NK-92 treated with Interleukin-12 subunit alpha and Interleukin-12 subunit beta, amount 100 ng/mL, for 24 hours (cell line): ENCODE data around the gene ZNF281.
"Not testable (repeated sequence)": the region's sequence is repeated elsewhere in the genome, so short reads cannot be mapped to it uniquely, and the experiment has no call there.

Experiments used
- DNase-seq: peaks from one replicate; lab custom pipeline; 2025; lab: John Stamatoyannopoulos, UW

The ZNF281 gene

DNA sequence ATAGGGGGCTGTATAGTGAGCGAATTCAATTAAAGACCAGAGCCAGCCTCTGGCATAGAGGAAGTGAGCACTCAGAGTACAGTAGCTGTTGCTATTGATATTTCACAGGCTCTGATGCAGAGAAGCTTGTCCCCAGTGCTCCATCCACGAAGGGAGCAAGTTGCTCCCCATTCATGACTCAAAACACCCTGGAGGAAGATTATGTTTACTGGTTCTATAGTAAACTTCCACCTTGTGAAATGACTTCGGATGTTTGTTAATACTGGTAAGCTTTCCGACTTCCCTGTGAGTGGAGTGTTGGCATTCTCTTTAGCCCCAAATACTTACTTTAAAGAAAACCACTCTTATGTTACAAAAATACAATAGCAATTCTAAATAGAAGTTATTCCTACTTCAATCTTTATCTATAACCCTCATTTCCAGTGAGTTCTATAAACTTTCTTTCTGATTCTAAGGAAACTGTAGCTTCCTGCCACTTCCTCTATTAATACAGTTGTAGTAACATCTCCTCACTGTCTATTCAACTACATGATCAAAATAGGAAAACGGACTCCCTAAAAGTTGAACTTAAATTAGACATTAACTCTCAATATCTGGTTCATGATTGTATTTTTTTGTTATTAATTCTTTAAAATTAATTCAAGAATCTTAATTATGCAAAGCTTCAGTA is 46.4 kb downstream of the ZNF281 start:
- no peak for DNase-seq

- no peak for DNase-seq
Measured at GRCh38 chr1:200362421-200362820, 47.4 kb downstream of the ZNF281 start.

GRCh38 chr1:200359610-200360163 is 50.1 kb downstream of the ZNF281 start:
- DNase-seq, result no peak

DNA sequence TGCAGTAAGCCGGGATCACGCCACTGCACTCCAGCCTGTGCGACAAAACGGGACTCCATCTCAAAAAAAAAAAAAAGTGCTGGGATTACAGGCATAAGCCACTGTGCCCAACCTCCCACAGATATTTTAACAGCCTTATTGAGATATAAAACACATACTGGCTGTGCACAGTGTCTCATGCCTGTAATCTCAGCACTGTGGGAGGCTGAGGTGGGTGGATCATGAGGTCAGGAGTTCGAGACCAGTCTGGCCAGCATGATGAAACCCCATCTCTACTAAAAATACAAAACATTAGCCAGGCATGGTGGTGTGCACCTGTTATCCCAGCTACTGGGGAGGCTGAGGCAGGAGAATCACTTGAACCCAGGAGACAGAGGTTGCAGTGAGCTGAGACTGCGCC is 51.9 kb downstream of the ZNF281 start:
- DNase-seq, result not testable (repeated sequence)

GRCh38 chr1:200355801-200356200 is 54.0 kb downstream of the ZNF281 start:
- no peak for DNase-seq
